ENCODE data around the gene CCDC112.
A peak's percentile ranks its signal among the peaks of the same experiment; 100 is the strongest.

Gene CCDC112

GRCh38 chr5:115321309-115321708 is 24.9 kb upstream of the CCDC112 start:
- Histone ChIP-seq H3K4me3 (ENCODE audit: low read depth, low read length) (no peak overlapping the region), H3K36me3 (replicated peaks) (no peaks in the 10 kb centered on the region), H3K27me3 (replicated peaks) (no peaks in the 10 kb centered on the region), H3K27ac (no peak overlapping the region)
- TF ChIP-seq, protein P1, sequence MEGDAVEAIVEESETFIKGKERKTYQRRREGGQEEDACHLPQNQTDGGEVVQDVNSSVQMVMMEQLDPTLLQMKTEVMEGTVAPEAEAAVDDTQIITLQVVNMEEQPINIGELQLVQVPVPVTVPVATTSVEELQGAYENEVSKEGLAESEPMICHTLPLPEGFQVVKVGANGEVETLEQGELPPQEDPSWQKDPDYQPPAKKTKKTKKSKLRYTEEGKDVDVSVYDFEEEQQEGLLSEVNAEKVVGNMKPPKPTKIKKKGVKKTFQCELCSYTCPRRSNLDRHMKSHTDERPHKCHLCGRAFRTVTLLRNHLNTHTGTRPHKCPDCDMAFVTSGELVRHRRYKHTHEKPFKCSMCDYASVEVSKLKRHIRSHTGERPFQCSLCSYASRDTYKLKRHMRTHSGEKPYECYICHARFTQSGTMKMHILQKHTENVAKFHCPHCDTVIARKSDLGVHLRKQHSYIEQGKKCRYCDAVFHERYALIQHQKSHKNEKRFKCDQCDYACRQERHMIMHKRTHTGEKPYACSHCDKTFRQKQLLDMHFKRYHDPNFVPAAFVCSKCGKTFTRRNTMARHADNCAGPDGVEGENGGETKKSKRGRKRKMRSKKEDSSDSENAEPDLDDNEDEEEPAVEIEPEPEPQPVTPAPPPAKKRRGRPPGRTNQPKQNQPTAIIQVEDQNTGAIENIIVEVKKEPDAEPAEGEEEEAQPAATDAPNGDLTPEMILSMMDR (IDR thresholded peaks at IDR 0.05; ENCODE audit: low read depth, low read length, missing control alignments): no peak
- in situ Hi-C loops (cut with HindIII; ENCODE audit: low pct_ligation_motif_present, low sequenced_read_pairs): no loop called here
- DNase-seq: peak; percentile 68

- no peak for DNase-seq
- TF ChIP-seq, protein P1 (IDR thresholded peaks at IDR 0.05; ENCODE audit: low read depth, low read length, missing control alignments): no peak
- no peaks in the 10 kb centered on the region for H3K36me3 ChIP-seq (replicated peaks)
- in situ Hi-C loops (cut with HindIII; ENCODE audit: low pct_ligation_motif_present, low sequenced_read_pairs): no loop called here
- H3K27me3 ChIP-seq (replicated peaks): no peaks in the 10 kb centered on the region
- H3K4me3 ChIP-seq (ENCODE audit: low read depth, low read length): no peak overlapping the region
- no peak overlapping the region for H3K27ac ChIP-seq
Observed at GRCh38 chr5:115320515-115320914, 24.1 kb upstream of the CCDC112 start.

DNA sequence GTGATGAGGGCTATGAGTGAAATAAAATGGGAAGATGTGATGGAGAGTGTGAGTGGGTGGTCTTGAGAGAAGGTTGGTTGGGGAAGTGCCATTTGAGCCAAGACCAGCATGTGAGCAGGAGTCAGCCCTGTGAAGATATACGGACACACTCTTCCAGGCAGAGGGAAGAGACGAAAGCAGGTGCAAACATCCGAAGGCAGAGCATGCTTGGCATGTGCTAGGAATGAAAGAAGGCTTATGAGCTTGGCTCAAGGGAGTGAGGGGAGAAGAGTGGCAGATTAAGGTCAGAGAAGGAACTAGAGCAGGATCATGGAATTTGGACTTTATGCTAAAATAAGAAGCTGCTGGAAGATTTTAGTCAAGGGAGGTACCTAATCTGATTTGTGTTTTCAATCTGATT is 23.6 kb upstream of the CCDC112 start:
- TF ChIP-seq, protein P1 (IDR thresholded peaks at IDR 0.05; ENCODE audit: low read depth, low read length, missing control alignments): no peak
- H3K27me3 ChIP-seq (replicated peaks): no peaks in the 10 kb centered on the region
- in situ Hi-C loops (cut with HindIII; ENCODE audit: low pct_ligation_motif_present, low sequenced_read_pairs): no loop called here
- H3K36me3 ChIP-seq (replicated peaks): no peaks in the 10 kb centered on the region
- DNase-seq: no peak
- H3K27ac ChIP-seq: no peak overlapping the region
- no peak overlapping the region for H3K4me3 ChIP-seq (ENCODE audit: low read depth, low read length)

- Histone ChIP-seq H3K27me3 (replicated peaks) (no peaks in the 10 kb centered on the region), H3K4me3 (ENCODE audit: low read depth, low read length) (no peak overlapping the region), H3K36me3 (replicated peaks) (no peaks in the 10 kb centered on the region), H3K27ac (no peak overlapping the region)
- TF ChIP-seq, protein P1 (IDR thresholded peaks at IDR 0.05; ENCODE audit: low read depth, low read length, missing control alignments): no peak
- in situ Hi-C loops (cut with HindIII; ENCODE audit: low pct_ligation_motif_present, low sequenced_read_pairs): no loop called here
- DNase-seq: no peak
Observed at GRCh38 chr5:115319007-115319406, 22.6 kb upstream of the CCDC112 start.

DNA sequence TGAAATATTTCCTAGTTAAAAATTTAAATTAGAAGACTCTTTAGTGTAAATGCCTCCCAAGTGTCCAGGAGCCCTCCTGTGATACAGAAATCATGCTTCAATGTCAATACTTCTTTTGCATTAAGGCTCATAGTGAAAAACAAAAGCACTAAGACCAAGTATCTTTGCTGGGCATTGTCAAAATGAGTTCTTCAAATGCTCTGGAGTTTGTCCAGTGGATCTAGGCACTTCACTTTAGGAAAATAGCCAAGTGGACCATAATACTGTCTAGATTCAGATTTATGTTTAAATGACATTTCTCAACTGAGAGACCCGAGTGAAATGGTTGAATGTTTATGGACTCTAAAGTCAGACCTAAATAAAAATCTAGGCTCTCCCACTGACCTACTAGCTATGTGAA is 21.3 kb upstream of the CCDC112 start:
- Histone ChIP-seq H3K27me3 (replicated peaks) (no peaks in the 10 kb centered on the region), H3K4me3 (ENCODE audit: low read depth, low read length) (no peak overlapping the region), H3K27ac (no peak overlapping the region), H3K36me3 (replicated peaks) (no peaks in the 10 kb centered on the region)
- TF ChIP-seq, protein P1 (IDR thresholded peaks at IDR 0.05; ENCODE audit: low read depth, low read length, missing control alignments): no peak
- DNase-seq: no peak
- in situ Hi-C loops (cut with HindIII; ENCODE audit: low pct_ligation_motif_present, low sequenced_read_pairs): no loop called here

GRCh38 chr5:115317320-115317719 is 20.9 kb upstream of the CCDC112 start:
- H3K27me3 ChIP-seq (replicated peaks): no peaks in the 10 kb centered on the region
- in situ Hi-C loops (cut with HindIII; ENCODE audit: low pct_ligation_motif_present, low sequenced_read_pairs): no loop called here
- TF ChIP-seq, protein P1 (IDR thresholded peaks at IDR 0.05; ENCODE audit: low read depth, low read length, missing control alignments): no peak
- H3K4me3 ChIP-seq (ENCODE audit: low read depth, low read length): no peak overlapping the region
- no peaks in the 10 kb centered on the region for H3K36me3 ChIP-seq (replicated peaks)
- no peak overlapping the region for H3K27ac ChIP-seq
- no peak for DNase-seq
